T-helper 9 cell (primary cell): ENCODE results near the gene PKD1.
A peak's percentile ranks its signal among the peaks of the same experiment; 100 is the strongest.

Source experiments
- DNase-seq: peaks from one replicate; pipeline ENCODE4 v3.0.0-alpha.2; 2020

PKD1 gene

DNA sequence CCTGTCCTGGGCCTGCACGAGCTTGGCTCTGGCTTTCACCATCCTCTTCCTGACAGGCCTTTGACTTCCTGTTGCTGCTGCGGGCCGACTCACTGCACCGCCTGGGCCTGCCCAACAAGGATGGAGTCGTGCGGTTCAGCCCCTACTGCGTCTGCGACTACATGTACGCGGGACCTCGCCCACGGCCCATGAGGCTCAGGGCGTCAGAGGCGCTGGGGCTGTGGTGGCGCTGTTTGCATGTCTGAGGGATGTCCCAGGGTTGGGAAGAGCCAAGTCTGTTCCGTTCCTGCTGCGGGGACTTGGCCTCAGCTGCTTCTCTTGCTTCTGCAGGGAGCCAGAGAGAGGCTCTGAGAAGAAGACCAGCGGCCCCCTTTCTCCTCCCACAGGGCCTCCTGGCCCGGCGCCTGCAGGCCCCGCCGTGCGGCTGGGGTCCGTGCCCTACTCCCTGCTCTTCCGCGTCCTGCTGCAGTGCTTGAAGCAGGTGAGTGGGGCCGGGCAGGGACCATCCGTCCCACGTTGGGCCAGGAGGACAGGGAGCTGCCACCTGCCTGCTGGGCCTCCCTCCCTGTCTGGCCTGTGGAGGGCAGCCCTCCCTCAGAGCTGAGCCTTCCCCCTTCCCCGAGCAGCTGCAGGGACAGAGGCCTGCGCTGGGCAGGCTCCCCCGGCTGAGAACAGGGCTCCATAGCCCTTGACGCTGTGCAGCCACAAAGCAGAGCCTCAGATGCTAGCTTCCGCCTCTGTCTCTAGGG, 64.1 kb downstream of the PKD1 start:
- no peak for DNase-seq

DNA sequence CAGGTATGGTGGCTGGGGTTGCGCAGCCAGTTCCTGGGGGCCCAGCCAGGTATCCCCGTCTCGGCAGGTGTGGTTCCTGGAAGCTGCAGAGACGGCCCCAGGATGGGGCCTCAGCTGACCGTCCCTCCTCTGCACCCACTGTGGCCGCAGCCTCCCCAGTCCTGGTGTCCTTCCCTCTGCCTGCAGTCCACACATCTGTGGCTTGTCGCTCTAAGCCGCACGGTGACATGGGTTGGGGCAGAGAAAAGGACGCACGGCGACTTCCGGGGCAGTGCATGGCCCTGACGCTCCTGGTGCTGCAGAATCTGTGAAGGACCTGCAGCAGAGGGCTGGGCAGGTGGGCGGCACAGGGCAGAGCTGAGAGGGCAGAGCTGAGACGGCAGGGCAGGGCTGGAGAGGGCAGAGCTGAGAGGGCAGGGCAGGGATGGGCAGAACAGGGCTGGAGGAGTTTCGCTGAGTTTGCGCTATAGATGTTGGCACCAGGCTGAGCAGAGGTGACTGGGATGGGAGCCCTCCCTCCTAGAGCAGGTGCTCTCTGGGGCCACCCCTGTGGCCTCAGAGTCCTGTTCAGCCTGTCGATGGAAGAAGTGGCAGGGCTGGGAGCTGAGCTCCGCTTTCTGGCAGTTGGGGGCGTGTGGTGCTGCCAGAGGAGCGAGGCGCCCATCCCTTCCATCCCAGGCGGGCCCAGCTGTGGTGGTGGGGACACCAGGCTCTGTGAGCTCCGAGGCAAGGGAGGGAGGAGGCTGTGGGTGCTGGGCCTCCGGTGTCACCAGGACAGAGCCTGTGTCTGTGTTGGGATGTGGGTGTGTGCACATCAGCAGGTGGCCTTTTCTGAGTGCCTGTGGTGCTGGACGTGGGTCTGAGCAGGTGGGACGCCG, 64.9 kb downstream of the PKD1 start:
- no peak for DNase-seq

DNA sequence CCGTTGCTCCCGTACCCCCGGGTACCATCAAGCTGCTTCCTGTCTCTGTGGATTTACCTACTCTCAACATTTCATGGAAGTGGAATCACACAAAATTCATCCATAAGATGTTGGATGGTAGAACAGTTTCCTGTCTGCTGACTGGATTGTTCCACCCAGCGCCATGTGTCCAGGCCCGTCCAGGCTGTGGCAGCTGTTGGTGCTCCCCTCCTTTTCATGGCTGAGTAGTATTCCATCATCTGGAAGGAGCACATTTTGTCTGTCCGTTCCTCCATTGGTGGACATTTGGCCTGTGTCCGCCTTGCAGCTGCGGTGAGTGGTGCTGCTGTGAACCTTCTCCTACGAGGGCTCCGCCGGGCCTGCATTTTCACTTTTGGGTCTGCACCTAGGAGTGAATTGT, 69.6 kb downstream of the PKD1 start:
- no peak for DNase-seq

DNA sequence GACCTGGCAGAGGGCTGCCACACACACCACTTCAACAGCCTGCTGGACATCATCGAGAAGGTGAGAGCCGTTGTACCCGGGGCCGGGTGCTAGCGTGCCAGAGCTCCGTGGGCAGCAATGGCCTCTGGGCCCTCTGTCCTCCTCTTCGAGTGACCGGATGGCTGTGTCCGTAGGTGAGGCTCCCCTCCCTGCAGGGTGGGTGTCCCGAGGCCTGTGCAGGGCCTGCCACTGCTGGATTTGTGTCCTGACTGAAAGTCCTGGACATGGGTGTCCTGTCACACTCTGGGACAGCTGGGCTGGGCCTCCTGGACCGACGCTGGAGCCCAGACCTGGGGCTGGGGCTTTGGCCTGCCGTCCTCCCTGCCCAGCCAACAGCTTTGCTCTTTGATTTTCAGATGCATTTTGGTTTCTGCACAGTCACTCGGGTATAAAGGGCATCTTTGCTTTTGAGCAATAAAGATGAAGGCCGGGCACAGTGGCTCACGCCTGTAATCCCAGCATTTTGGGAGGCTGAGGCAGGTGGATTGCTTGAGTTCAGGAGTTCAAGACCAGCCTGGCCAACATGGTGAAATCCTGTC, 71.2 kb downstream of the PKD1 start:
- no peak for DNase-seq

DNA sequence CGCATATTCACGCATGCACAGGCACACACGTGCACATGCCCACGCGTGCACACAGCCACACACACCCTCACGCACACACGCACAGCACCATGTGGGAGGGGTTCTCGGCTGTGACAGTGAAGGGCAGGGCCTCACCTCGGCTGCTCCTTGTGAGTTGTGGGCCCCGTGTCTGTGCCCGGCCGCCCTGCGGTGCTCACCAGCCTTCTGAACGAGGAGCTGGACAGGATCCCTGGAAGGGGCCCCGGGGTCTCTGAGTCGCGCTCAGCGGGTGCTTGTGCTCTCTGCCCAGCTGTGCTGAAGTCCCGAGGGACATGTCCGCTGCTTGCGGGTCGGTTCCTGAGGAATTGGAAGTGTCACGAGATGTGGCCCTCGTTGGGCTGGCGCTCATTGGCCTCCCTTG, 71.8 kb downstream of the PKD1 start:
- DNase-seq, result no peak

DNA sequence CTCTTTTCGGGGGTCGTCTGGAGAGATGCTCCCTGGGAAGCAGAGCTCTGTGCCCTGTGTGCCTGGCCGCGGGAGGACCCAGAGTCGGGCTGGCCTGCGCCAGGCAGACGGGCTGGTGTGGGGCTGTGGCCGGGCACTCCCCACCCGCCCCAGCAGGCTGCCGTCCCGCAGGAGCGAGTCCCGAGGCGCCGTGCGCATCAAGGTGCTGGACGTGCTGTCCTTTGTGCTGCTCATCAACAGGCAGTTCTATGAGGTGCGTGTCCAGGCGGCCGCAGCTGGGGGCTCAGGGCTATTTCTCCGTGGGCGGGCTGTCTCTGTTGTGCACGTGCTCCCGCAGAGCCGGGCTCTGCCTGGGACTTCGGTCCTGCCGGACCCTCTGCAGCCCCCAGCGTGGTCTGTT, 72.9 kb downstream of the PKD1 start:
- DNase-seq, result no peak

DNA sequence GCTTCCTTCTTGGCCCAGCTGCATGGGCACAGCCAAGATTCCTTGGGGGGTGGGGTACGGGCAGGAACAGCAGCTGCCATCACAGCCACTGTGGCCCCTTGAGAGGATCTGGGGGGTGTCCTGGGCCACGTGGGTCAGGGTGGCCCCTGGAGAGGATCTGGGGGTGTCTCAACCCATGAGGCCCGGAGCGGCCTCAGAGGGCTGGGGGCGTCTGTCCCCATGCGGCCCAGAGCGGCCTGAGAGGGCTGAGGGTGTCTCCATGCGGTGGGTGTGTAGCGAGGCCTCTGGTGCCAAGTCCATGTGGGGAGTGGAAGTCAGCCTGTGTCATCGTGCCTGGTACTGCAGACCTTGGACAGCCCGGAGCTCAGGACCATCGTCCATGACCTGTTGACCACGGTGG, 74.2 kb downstream of the PKD1 start:
- DNase-seq, result no peak

DNA sequence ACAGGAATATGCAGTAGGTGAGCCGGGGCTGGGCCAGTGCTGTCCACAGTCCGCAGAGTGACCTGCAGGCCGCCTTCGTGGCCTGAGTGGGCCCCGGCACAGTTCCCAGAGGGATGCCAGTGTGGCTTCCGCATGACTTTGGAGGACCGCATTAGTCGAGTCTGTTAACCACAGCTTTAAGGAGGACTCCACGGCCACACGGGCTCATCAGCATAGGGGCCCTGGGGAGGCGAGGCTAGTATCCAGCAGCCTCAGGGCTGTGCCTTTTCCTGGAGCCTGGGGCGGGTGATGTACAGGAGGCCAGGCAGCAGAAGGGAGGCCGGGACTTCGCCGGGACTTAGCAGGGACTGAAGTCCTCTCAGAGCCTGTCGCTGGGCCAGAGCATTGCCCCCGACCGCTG, 74.7 kb downstream of the PKD1 start:
- no peak for DNase-seq

DNA sequence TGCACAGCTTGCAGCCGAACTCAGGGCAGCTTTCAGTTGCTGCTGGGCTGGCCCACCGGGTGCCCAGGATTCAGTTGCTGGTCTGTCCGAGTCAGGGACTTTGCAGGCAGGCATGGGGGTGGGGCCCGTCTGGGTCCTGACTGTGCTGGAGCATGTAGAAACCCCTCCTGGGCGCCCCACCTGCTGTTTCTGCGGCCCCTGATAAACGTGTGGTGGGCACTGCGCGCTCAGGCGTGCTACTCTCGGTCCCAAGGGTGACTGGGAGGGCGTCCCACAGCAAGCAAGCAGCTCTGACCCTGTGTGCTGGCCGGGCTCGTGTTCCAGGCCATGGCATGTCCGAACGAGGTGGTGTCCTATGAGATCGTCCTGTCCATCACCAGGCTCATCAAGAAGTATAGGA, 75.4 kb downstream of the PKD1 start:
- no peak for DNase-seq

DNA sequence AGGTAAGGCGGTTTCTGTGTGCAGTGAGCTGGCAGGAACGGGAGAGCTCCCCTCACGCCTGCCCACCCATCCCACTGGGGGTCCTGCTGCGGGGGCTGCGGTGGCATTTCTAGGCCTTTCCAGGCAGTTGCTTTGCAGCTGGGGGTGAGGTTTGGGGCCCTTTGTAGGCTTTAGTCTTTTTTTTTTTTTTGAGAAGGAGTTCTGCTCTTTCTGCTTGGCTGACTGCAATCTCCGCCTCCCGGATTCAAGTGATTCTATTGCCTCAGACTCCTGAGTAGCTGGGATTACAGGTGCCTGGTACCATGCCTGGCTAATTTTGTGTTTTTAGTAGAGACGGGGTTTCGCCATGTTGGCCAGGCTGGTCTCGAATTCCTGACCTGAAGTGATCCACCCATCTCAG, 76.8 kb downstream of the PKD1 start:
- DNase-seq, result no peak

DNA sequence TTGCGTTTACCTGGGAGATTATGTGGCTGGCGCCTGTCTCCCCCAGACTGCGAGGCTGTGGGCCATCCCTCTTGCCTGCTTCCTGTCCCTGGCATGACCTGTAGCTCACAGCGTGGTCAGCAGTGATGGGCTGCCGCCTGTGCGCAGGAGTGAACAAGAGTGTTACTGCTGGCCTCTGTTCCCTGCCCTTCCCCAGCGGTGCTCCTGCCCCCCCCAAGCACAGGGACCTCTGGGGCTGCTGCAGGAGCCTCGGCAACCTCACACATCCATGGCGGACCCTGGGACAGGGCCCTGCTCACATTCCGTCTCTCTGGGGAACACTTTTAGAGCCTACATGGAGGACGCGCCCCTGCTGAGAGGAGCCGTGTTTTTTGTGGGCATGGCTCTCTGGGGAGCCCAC, 77.3 kb downstream of the PKD1 start:
- no peak for DNase-seq

DNA sequence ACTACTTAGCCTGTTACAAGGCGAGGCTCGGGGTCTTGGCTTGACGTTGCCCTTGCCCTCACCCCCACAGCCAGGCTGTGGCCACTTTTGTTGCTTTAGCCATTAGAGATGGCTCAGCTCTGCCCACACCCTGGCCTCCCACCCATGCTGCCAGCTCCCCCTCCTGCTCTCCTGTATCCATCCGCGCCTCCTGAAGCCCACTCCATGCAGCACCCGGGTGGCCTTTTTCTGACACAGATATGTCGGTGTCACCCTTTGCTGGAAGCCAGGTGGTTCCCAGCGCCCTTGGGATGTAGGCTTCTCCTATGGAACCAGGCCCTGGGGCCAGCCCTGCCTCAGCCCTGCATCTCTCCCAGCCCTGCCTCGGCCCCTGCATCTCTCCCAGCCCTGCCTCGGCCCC, 78.3 kb downstream of the PKD1 start:
- no peak for DNase-seq

DNA sequence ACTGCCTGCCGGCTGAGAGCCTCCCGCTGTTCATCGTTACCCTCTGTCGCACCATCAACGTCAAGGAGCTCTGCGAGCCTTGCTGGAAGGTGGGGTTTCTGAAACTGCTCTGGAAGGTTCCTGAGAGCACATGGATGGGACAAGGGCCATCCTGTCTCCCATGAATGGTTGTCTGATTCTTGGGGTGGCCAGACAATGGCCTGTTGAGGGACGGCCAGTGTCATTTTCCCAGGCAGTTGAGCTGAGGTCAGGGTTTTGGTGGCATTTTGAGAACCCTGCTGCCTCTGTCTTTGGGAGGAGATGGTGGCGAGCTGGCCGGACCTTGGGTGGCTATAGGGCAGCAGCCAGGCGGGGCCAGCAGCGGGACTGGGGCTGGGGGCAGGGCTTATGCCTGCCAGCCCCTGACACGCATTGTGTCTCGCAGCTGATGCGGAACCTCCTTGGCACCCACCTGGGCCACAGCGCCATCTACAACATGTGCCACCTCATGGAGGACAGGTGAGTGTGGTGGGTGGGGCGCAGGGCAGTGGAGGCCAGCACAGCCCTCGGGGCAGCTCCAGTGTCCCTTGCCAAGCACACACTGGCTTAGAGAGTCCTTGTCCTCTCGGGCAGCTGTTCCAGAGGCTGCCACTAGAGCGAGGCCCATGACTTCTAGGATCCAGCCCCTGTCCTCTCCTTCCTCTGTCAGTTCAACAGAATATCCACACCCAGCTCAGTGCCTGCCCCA, 78.9 kb downstream of the PKD1 start:
- DNase-seq, result no peak

DNA sequence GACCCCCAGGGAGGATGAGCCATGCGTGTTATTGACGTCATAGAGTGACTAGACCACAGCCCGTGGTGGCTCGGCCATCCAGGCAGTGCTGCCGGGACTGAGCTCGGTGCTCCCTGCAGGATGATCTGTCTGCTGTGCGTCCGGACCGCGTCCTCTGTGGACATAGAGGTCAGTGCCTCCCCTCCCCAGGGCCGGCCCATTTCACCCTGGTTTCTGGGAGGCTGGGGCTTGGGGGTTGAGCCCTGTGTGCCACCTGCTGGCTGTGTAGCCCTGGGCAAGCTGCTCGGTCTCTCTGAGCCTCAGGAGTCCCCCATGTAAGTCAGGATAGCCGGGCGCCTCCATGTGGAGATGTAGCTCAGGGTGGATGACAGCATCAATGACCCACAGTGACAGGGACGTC, 79.6 kb downstream of the PKD1 start:
- DNase-seq, result no peak

DNA sequence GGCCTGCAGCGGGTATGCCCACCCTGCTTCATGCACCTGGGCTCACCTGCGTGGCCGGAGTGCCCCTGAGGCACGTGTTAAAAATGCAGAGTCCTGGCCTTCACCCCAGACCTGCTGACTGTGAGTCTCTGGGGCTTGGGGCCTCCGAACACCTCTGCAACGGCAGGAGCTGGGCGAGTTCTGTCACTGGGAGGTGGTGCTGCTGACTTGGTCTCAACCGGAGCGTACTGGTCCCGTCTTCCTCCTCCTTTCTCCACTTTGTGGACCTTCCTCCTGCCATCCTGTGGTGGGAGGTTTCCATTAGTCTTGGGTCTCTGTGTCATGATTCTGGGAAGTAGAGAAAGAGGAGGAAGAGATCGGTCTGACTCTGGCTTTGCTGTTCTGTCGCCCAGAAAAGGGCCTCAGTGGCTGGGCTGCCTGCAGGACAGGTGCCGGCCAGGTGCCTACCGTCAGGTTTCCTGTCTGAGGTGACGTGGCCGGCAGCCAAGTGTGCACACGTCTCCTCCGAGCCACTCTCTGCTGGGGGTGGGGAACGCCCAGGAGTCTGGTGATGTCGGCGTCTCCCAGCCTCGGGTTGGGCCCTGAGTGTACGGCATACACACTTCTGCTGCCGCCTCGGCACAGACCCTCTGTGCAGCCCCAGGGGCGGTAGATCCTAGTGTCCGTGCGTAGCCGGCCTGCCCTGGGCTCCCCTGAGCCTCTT, 81.0 kb downstream of the PKD1 start:
- no peak for DNase-seq

DNA sequence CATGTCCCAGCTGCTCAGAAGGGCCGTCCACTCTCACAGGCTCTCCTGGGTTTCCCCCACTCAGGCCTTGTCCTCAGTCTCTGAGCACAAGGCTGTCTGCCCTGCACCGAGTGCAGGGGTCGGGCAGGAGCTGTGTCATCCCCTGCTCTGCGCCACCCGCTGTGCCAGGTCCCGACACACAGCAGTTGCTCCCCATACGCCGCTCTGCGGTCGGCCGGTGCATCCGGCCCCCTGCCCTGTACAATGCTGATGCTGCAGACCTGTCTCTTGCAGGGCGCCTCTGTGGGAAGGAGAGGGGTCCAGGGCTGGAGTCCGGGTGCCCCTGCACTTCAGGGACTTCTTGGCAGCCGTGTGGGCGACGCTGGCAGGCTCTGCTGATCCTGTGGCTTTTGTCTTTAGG, 81.8 kb downstream of the PKD1 start:
- no peak for DNase-seq

DNA sequence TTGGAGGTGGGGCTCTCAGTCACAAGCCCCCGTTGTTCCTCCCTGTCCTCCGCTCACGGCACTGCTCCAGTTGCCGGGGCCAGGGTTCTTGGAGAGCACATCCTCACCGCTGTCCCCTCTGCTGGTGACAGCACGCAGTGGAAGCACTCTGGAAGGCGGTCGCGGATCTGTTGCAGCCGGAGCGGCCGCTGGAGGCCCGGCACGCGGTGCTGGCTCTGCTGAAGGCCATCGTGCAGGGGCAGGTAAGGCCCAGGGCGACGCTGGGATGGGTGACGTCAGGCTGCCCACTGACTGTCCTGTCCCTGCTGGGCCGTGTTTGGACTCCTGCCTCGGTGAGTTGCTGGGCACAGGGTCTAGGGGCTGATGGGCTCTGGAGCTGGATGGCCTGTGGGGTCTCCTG, 82.5 kb downstream of the PKD1 start:
- no peak for DNase-seq

DNA sequence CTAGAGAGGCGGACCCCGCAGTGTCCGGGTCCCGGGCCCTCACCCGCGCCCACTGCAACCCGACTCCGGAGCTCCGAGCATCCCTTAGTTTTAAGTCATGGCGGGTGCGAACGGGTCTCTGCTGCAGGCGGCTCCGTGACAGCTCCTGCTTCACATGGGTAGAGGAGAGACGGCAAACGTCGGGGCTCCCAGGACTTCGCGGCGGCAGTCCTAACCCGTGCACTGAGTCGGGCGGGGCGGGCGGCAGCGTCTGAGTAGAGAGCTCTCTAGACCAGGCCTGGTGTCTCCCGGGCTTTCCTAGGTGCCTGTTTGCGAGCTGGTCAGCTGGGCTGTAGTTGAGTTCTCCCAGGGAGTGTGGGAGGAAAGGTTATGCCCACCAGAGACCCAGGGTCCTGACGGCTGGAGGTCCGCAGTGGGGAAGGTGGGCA, 87.6 kb downstream of the PKD1 start:
- DNase-seq, result no peak

DNA sequence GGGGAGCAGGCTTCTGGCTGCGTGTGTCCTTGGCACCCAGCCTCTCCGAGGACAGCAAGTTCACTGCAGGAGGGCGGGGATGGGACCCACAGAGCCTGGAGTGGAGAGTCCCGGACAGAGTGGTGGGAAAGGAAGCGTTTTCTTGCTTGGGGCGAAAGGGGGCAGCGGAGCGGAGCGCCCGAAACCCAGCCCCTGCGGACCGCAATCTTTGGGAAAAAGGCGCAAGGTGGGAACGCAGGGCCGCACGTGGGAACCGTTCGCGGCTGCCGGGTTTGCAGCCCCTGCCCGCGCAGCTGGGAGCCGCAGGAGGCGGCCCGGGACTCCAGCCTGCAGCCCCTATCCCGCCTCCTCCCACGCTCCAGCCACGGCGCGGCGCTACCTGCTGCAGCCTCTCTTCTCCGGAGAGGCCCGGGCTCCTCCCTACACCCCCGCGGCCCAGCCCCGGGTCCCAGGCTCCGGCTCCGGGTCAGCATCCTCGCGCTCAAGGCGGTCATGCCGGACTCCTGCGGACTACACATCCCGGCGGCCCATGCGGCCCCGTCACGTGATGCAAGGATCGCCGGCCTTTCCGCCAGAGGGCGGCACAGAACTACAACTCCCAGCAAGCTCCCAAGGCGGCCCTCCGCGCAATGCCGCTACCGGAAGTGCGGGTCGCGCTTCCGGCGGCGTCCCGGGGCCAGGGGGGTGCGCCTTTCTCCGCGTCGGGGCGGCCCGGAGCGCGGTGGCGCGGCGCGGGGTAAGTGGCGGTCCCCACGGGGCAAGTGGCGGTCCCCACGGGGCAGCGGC, 88.2 kb downstream of the PKD1 start, which contains the start of the genes NTHL1 and TSC2:
NTHL1 (minus strand) TSS at position 505 of the 786 bp plus-strand sequence; CDS start at position 494, 11 bp downstream.
TSC2 (plus strand) TSS at position 656 of the 786 bp plus-strand sequence. CDS start 631 bp downstream, outside the sequence.
- DNase-seq, result peak; percentile 86

DNA sequence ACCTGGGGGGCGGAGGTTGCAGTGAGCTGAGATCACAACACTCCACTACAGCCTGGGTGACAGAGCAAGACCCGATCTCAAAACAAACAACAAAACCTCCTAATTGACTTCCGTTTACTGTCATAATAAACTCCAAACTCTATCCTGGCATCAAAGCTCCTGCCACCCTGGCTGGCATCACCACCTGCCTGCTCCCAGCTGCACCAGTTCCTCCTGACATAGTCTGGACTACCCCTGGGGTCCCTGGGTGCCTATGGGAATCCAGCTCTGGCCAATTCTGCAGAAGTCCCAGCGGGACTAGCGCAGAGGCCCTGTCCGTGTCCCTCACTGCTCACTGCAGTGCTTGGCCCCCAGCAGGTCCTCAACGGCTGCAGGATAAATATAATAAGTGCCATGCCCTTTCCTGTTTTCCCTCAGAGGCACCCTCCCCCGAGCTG, 88.8 kb downstream of the PKD1 start:
- no peak for DNase-seq
